GM18870 (cell line): ENCODE measurements around the gene PRPSAP2.
"Not testable (repeated sequence)": the region's sequence is repeated elsewhere in the genome, so short reads cannot be mapped to it uniquely, and the experiment has no call there.

Source experiments
- ATAC-seq: cut with Tn5 transposase; IDR thresholded peaks from one replicate; pipeline ENCODE4 v1.9.1; 2021; ENCODE audit warnings: moderate library complexity; ENCODE audit not compliant: unreplicated experiment

Gene PRPSAP2

GRCh38 chr17:18888766-18889290 is 30.9 kb downstream of the PRPSAP2 start:
- ATAC-seq = no peak

DNA sequence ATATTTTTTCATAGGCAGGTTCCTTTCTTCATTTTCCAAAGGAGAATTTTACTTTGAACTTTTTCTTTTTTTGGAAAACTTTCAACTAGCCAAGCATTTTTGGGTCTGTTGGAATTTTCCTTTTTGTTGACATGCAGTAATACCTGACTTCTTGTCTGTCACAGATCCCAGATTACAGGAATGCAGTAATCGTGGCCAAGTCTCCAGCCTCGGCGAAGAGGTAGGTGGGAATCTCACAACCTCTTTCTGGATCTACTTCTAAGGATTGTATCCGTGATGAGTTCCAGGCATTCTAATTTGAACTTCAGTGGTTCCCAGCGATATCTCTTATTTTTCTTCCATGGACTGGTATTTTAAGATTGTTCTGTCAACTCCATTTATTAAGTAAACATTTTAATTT is 31.7 kb downstream of the PRPSAP2 start:
- ATAC-seq = no peak

GRCh38 chr17:18891541-18891940 is 33.6 kb downstream of the PRPSAP2 start:
- ATAC-seq = no peak

DNA sequence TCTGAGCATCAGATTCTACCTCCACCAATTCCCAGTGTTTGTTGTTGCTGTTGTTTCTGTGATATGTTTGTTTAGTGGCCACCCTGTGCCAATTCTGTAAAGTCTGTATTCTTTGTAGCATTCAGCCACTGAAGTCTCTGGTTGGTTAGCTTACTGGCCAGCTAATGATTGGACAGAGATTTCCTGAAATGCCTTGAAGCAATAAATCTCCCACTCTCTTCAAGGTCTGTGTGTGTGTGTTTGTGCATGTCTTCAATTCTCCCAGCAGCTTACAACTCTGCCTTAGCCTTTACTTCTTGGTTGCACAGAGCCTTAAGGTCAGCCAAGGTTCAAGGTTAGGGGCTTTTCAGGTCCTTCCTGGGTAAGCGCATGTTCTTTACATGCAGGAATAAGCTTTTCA is 38.2 kb downstream of the PRPSAP2 start:
- ATAC-seq = no peak

DNA sequence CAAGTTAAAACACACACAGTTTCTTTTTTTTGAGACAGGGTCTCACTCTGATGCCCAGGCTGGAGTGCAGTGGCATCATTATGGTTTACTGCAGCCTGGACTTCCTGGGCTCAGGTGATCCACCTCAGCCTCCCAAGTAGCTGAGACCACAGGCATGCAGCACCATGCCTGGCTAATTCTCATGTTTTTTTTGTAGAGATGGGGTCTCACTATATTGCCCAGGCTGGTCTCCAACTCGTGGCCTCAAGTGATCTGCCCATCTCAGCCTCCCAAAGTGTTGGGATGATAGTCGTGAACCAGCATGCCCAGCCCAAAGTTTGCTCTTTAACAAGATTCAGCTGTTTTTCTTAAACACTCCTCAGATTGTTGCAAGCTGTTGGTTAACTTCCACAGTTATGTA is 39.0 kb downstream of the PRPSAP2 start:
- ATAC-seq = no peak

DNA sequence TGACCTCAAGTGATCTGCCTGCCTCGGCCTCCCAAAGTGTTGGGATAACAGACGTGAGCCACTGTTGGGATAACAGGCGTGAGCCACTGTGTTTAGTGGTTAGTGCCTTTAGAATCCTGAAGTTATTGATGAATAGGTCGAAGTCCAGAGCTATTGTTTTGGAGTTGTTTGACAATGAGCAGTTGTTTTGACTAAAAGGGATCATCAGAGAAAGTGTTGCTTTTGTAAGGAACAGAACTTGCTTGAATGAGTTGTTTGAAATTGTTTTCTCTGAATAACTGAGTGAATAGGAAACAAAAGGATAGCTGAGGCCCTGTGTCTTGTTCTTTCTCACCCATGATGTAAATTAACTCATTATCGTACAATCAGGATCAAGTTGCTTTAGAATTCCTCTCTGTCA is 46.6 kb downstream of the PRPSAP2 start:
- ATAC-seq = no peak

DNA sequence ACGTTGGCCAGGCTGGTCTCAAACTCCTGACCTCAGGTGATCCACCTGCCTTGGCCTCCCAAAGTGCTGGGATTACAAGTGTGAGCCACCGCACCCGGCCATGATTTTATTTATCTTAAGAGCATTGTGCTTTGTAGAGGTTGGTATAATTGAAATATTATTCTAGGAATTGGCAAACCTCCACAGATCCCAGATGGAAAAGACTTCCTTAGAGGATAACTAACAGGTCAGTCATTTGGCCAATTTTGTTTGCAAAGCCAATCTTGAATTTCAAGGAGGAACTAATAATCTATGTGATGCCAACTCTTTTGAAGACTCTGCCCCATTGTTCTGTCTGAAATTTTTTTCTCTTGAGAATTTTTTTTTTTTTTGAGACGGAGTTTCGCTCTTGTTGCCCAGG is 47.3 kb downstream of the PRPSAP2 start:
- ATAC-seq = no peak

GRCh38 chr17:18910326-18910725 is 52.4 kb downstream of the PRPSAP2 start:
- ATAC-seq = no peak

DNA sequence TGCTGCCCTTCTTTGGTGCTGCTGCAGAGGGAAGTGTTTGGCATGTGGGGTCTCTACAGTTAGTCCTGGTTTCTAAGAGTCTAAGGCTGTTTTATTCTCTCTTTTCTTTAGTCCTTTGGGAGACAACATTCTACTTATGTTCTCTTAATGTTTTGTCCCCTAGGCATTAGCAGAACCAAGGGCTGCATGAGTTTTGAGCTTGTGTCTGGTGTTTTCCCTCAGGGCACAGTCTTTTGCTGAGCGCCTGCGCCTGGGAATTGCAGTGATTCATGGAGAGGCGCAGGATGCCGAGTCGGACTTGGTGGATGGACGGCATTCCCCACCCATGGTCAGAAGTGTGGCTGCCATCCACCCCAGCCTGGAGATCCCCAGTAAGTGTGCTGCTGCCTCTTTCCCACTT is 53.0 kb downstream of the PRPSAP2 start:
- no peak for ATAC-seq

- no peak for ATAC-seq
Observed at GRCh38 chr17:18916816-18917500, 59.0 kb downstream of the PRPSAP2 start.

GRCh38 chr17:18917506-18918032 is 59.6 kb downstream of the PRPSAP2 start:
- no peak for ATAC-seq

GRCh38 chr17:18919963-18920362 is 62.0 kb downstream of the PRPSAP2 start:
- ATAC-seq = no peak

DNA sequence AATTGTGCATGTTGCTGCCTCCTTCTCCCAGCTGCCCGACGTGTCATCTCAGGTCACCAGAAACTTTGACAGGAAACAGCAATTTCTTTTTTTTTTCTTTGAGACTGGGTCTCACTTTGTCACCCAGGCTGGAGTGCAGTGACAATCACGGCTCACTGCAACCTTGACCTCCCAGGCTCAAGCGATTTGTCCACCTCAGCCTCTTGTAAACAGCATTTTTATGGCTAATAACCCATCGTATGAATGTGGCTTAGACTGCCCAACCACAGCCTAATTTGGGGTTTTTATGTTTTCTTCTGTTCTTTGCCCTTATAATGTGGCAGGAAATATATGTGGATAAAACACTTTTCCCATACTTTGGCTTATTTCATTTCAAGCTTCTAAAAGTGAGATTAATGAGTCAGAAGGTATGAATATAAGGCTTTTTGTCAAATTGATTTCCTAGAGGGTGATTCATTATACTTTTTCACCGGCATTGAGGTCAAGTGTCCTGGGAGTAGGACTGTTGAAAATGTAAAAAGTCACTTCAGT is 63.0 kb downstream of the PRPSAP2 start:
- ATAC-seq = no peak

GRCh38 chr17:18921485-18921884 is 63.6 kb downstream of the PRPSAP2 start:
- ATAC-seq = no peak

GRCh38 chr17:18921912-18922451 is 64.1 kb downstream of the PRPSAP2 start:
- peak; percentile 76 for ATAC-seq

- ATAC-seq = not testable (repeated sequence)
Observed at GRCh38 chr17:18922596-18922995, 64.7 kb downstream of the PRPSAP2 start.

DNA sequence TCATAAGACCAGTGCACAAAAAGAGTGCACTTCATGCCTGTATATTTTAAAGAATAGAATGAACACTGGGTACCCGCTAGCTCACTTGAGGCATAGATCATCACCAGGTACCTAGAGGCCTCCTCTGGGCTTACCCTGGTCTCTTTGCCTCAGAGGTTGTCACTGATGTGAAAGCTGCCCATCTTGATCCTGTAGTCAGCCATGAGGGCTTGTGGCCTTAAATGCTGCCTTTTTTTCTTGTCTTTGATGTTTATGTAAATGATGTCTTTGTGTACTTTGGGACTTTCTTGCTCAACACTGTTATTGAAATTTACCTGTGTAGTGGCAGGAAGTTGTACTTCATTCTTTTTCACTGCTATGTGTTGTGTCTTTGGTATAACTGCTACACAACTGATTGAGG is 67.3 kb downstream of the PRPSAP2 start:
- ATAC-seq = no peak

DNA sequence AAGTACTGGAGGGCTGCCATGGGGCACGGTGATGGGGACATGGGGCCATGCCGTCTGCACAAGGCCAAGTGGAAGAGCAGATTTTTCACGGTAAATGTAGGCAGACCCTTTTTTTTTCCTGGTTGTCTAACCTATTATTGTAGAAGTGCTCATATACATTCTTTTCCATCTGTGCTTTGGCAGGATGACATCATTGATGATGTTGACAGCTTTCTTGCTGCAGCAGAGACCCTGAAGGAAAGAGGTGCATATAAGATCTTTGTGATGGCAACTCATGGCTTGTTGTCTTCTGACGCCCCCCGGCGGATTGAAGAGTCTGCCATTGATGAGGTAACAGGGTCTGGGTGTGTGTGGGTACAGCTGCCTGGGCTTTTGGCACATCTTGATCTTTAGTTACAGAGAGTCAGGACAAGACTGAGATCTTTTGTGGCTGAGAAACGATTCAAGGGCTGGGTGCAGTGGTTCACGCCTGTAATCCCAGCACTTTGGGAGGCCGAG is 70.7 kb downstream of the PRPSAP2 start:
- ATAC-seq = no peak

DNA sequence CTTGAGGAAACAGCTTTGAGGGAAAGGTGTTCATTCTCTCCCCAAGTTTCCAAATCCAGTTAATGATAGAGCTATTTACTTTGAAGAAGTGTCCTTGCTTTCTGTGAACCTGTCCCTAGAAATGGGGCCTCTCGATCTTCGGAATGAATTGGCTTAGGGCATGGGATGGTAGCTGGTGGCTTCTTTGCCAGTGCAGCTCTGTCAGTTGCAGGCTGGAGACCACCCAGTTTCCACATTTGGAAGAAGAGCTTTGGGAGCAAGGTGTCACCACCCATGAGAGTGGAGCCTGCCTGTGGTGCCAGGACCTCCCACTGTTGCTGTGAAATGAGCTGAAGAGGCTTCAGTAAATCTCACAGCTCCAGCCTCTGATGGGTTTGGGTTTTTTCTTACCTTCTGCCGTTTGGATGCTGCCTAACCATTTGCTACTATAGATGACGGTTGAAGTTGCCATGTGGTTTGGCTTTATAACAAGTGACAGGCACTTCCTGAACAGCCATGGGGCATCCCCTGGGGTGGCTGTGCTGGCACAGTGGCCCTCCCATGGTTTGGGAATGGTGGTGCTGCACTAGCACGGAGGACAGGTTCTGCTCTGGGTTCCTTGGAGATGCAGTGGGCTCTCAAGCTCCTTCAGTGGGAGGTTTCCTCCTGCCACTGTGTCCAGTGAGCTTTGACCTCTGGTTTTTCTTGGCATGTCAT is 74.6 kb downstream of the PRPSAP2 start:
- ATAC-seq = no peak

GRCh38 chr17:18933102-18934058 is 75.4 kb downstream of the PRPSAP2 start:
- ATAC-seq = no peak
